Hindlimb muscle (tissue), 1 donor: ENCODE data around the gene ME2. TPM values are rescaled to one million over a fixed set of nuclear protein-coding genes. Genes with fewer than 3 reads are reported as not detected.
A peak's percentile ranks its signal among the peaks of the same experiment; 100 is the strongest.
"Not testable (repeated sequence)": the region's sequence is repeated elsewhere in the genome, so short reads cannot be mapped to it uniquely, and the experiment has no call there.

ENCODE experiments used
- DNase-seq: peaks from one replicate; pipeline ENCODE4 v3.0.0-alpha.2; 2013
- polyA plus RNA-seq: library from polyadenylated mRNA; unstranded; fragments of 120-200 nt; gene quantifications from one replicate; pipeline ENCODE4 v1.2.1, GENCODE V29; 2013; ENCODE audit not compliant: insufficient read length

The ME2 gene
- polyA plus RNA-seq, 1 donor: 25.4 TPM

- DNase-seq: no peak
Measured at GRCh38 chr18:50928551-50928950, 49.6 kb downstream of the ME2 start.

- no peak for DNase-seq
Measured at GRCh38 chr18:50933684-50934083, 54.8 kb downstream of the ME2 start.

- DNase-seq: no peak
Measured at GRCh38 chr18:50934545-50935211, 55.8 kb downstream of the ME2 start.

- no peak for DNase-seq
Measured at GRCh38 chr18:50935493-50936191, 56.7 kb downstream of the ME2 start.

GRCh38 chr18:50937183-50937582 is 58.3 kb downstream of the ME2 start:
- DNase-seq: no peak

- DNase-seq: no peak
Measured at GRCh38 chr18:50938912-50939311, 60.0 kb downstream of the ME2 start.

GRCh38 chr18:50944245-50944932 is 65.5 kb downstream of the ME2 start:
- DNase-seq: no peak

GRCh38 chr18:50945918-50946317 is 67.0 kb downstream of the ME2 start:
- not testable (repeated sequence) for DNase-seq

GRCh38 chr18:50947899-50948298 is 69.0 kb downstream of the ME2 start:
- no peak for DNase-seq

- DNase-seq: no peak
Measured at GRCh38 chr18:50949185-50949584, 70.3 kb downstream of the ME2 start.

GRCh38 chr18:50950626-50951025 is 71.7 kb downstream of the ME2 start:
- DNase-seq: no peak

GRCh38 chr18:50953822-50954221 is 74.9 kb downstream of the ME2 start:
- no peak for DNase-seq

GRCh38 chr18:50955253-50955652 is 76.3 kb downstream of the ME2 start:
- no peak for DNase-seq

- DNase-seq: no peak
Measured at GRCh38 chr18:50956116-50956515, 77.2 kb downstream of the ME2 start.

GRCh38 chr18:50961974-50962373 is 83.1 kb downstream of the ME2 start:
- DNase-seq: no peak

GRCh38 chr18:50967714-50968661 is 89.1 kb downstream of the ME2 start, which contains the start of gene ELAC1:
TSS of gene ELAC1 (plus strand) at chr18:50968040. CDS start at chr18:50974405, 6,365 bp downstream.
- DNase-seq: peak; percentile 87

GRCh38 chr18:50969448-50969847 is 90.5 kb downstream of the ME2 start:
- DNase-seq: no peak

GRCh38 chr18:50970006-50970405 is 91.1 kb downstream of the ME2 start:
- DNase-seq: no peak

- not testable (repeated sequence) for DNase-seq
Measured at GRCh38 chr18:50972404-50972803, 93.5 kb downstream of the ME2 start.

- DNase-seq: no peak
Measured at GRCh38 chr18:50973367-50974126, 94.6 kb downstream of the ME2 start.

- DNase-seq: no peak
Measured at GRCh38 chr18:50977037-50977760, 98.3 kb downstream of the ME2 start.
